KMS-11 (cell line): ENCODE measurements around the gene VAPB.

Source experiments
- H2AFZ ChIP-seq: fragments of 200-600 bp; sonication (generic); 2 replicates; pipeline ENCODE4 v1.6.1; 2016; ENCODE audit warnings: antibody characterized with exemption, mixed run types, low read depth
- H3K27ac ChIP-seq: fragments of 200-600 bp; sonication (generic); 2 replicates; pipeline ENCODE4 v1.6.1; 2016; ENCODE audit warnings: mild to moderate bottlenecking, mixed run types
- H3K27me3 ChIP-seq: fragments of 200-600 bp; sonication (generic); 2 replicates; pipeline ENCODE4 v1.6.1; 2017; ENCODE audit warnings: mild to moderate bottlenecking, low read depth, mixed run types, moderate library complexity; ENCODE audit not compliant: insufficient read depth
- H3K36me3 ChIP-seq: fragments of 200-600 bp; sonication (generic); 2 replicates; pipeline ENCODE4 v1.6.1; 2017; ENCODE audit warnings: mild to moderate bottlenecking, mixed run types; ENCODE audit not compliant: insufficient read depth
- H3K4me1 ChIP-seq: fragments of 200-600 bp; sonication (generic); 2 replicates; pipeline ENCODE4 v1.6.1; 2016; ENCODE audit warnings: mild to moderate bottlenecking, low read depth, mixed run types; ENCODE audit not compliant: poor library complexity, severe bottlenecking
- H3K4me2 ChIP-seq: fragments of 200-600 bp; sonication (generic); 2 replicates; pipeline ENCODE4 v1.7.0; 2016; ENCODE audit warnings: mild to moderate bottlenecking, mixed run types
- H3K4me3 ChIP-seq: fragments of 200-600 bp; sonication (generic); IDR thresholded peaks from 2 replicates; pipeline ENCODE4 v1.6.1; 2017; ENCODE audit warnings: low read depth, low read length, mixed read lengths; ENCODE audit not compliant: insufficient read depth
- H3K79me2 ChIP-seq: fragments of 200-600 bp; sonication (generic); 2 replicates; pipeline ENCODE4 v1.6.1; 2016; ENCODE audit warnings: low read depth, mixed run types; ENCODE audit not compliant: insufficient read depth
- H3K9ac ChIP-seq: fragments of 200-600 bp; sonication (generic); 2 replicates; pipeline ENCODE4 v1.6.1; 2016; ENCODE audit warnings: mild to moderate bottlenecking, mixed run types
- H4K20me1 ChIP-seq: fragments of 200-600 bp; sonication (generic); 2 replicates; pipeline ENCODE4 v1.6.1; 2016; ENCODE audit warnings: mild to moderate bottlenecking, mixed run types; ENCODE audit not compliant: insufficient read depth
- CTCF ChIP-seq: fragments of 200-600 bp; sonication (generic); conservative IDR thresholded peaks from 2 replicates; pipeline ENCODE4 v1.6.1; 2017; ENCODE audit warnings: low read depth, mild to moderate bottlenecking, antibody characterized with exemption, low read length, moderate library complexity, mixed read lengths

VAPB gene

GRCh38 chr20:58397429-58397828, 8.4 kb downstream of the VAPB start:
- H3K27me3 ChIP-seq: no peaks in the 10 kb centered on the region
- H3K9ac ChIP-seq: no peak overlapping the region
- H4K20me1 ChIP-seq: peaks cover 43% of the 10 kb centered on the region
- H3K27ac ChIP-seq: no peak overlapping the region
- no peak for TF ChIP-seq CTCF
- peaks cover 99% of the 10 kb centered on the region for H3K79me2 ChIP-seq
- no peak overlapping the region for H3K4me2 ChIP-seq
- H2AFZ ChIP-seq: no peak overlapping the region
- H3K4me1 ChIP-seq: peaks cover 23% of the 10 kb centered on the region
- H3K4me3 ChIP-seq: no peak overlapping the region
- no peaks in the 10 kb centered on the region for H3K36me3 ChIP-seq

GRCh38 chr20:58398254-58398653, 9.2 kb downstream of the VAPB start:
- H3K36me3 ChIP-seq: no peaks in the 10 kb centered on the region
- H3K4me3 ChIP-seq: no peak overlapping the region
- H3K27ac ChIP-seq: no peak overlapping the region
- peaks cover 17% of the 10 kb centered on the region for H3K4me1 ChIP-seq
- no peak overlapping the region for H3K9ac ChIP-seq
- TF ChIP-seq CTCF: no peak
- H3K4me2 ChIP-seq: no peak overlapping the region
- peaks cover 99% of the 10 kb centered on the region for H3K79me2 ChIP-seq
- H4K20me1 ChIP-seq: peaks cover 40% of the 10 kb centered on the region
- H2AFZ ChIP-seq: no peak overlapping the region
- no peaks in the 10 kb centered on the region for H3K27me3 ChIP-seq

GRCh38 chr20:58399926-58400325, 10.9 kb downstream of the VAPB start:
- H3K4me2 ChIP-seq: no peak overlapping the region
- no peak overlapping the region for H3K27ac ChIP-seq
- no peak for TF ChIP-seq CTCF
- peaks cover 99% of the 10 kb centered on the region for H3K79me2 ChIP-seq
- no peaks in the 10 kb centered on the region for H3K27me3 ChIP-seq
- H3K4me3 ChIP-seq: no peak overlapping the region
- H2AFZ ChIP-seq: no peak overlapping the region
- peaks cover 39% of the 10 kb centered on the region for H4K20me1 ChIP-seq
- peaks cover 17% of the 10 kb centered on the region for H3K4me1 ChIP-seq
- no peak overlapping the region for H3K9ac ChIP-seq
- H3K36me3 ChIP-seq: no peaks in the 10 kb centered on the region

GRCh38 chr20:58401162-58401561, 12.1 kb downstream of the VAPB start:
- peaks cover 17% of the 10 kb centered on the region for H3K4me1 ChIP-seq
- H3K79me2 ChIP-seq: peaks cover 98% of the 10 kb centered on the region
- no peaks in the 10 kb centered on the region for H3K36me3 ChIP-seq
- H4K20me1 ChIP-seq: peaks cover 34% of the 10 kb centered on the region
- no peak overlapping the region for H3K9ac ChIP-seq
- no peak overlapping the region for H3K4me3 ChIP-seq
- TF ChIP-seq CTCF: no peak
- H3K27ac ChIP-seq: no peak overlapping the region
- no peaks in the 10 kb centered on the region for H3K27me3 ChIP-seq
- H3K4me2 ChIP-seq: no peak overlapping the region
- no peak overlapping the region for H2AFZ ChIP-seq

- no peak overlapping the region for H2AFZ ChIP-seq
- peaks cover 26% of the 10 kb centered on the region for H3K4me1 ChIP-seq
- H3K4me3 ChIP-seq: no peak overlapping the region
- no peak overlapping the region for H3K4me2 ChIP-seq
- no peaks in the 10 kb centered on the region for H3K27me3 ChIP-seq
- peaks cover 98% of the 10 kb centered on the region for H3K79me2 ChIP-seq
- TF ChIP-seq CTCF: no peak
- H3K9ac ChIP-seq: no peak overlapping the region
- H3K36me3 ChIP-seq: no peaks in the 10 kb centered on the region
- peaks cover 39% of the 10 kb centered on the region for H4K20me1 ChIP-seq
- H3K27ac ChIP-seq: no peak overlapping the region
These were observed 13.3 kb downstream of the VAPB start for GRCh38 chr20:58402305-58402704.
